Breast epithelium (tissue), 3 donors: ENCODE measurements around the gene PDSS1.

Experiments
- CTCF ChIP-seq, 3 donors: fragments of 450-650 bp; IDR thresholded peaks; one replicate each; pipeline ENCODE4 v1.5.1; 2016 to 2017; ENCODE audit warnings: antibody characterized with exemption in 3 of 3, mild to moderate bottlenecking in 3 of 3, moderate library complexity in 3 of 3
- POLR2A ChIP-seq: fragments of 450-650 bp; IDR thresholded peaks from one replicate; pipeline ENCODE4 v1.6.1; 2016; ENCODE audit warnings: antibody characterized with exemption, mild to moderate bottlenecking, moderate library complexity

- TF ChIP-seq CTCF (IDR thresholded peaks at IDR 0.05), result no peak
- TF ChIP-seq POLR2A, result no peak
Measured at GRCh38 chr10:26730552-26730951, 33.1 kb downstream of the PDSS1 start.
